HUES6 (cell line): ENCODE results near the gene PER2.

Experiments
- H3K27ac ChIP-seq: 2 replicates; pipeline ENCODE4 v1.7.0; 2013; ENCODE audit warnings: low read depth, mild to moderate bottlenecking, low read length, inconsistent platforms
- H3K27me3 ChIP-seq: 2 replicates; pipeline ENCODE4 v1.6.1; 2013; ENCODE audit warnings: low read length; ENCODE audit not compliant: control insufficient read depth, insufficient read depth
- H3K36me3 ChIP-seq: 2 replicates; pipeline ENCODE4 v1.6.1; 2013; ENCODE audit warnings: low read length; ENCODE audit not compliant: control insufficient read depth, insufficient read depth
- H3K4me1 ChIP-seq: 2 replicates; pipeline ENCODE4 v1.6.1; 2013; ENCODE audit warnings: low read length; ENCODE audit not compliant: control insufficient read depth, insufficient read depth
- H3K4me3 ChIP-seq: 2 replicates; pipeline ENCODE4 v1.5.1; 2013; ENCODE audit warnings: low read depth, low read length
- H3K9ac ChIP-seq: one replicate; pipeline ENCODE4 v1.6.1; 2013; ENCODE audit warnings: mild to moderate bottlenecking, low read length
- H3K9me3 ChIP-seq: 2 replicates; pipeline ENCODE4 v1.6.1; 2013; ENCODE audit warnings: low read depth, low read length; ENCODE audit not compliant: control insufficient read depth, insufficient read depth

The PER2 gene

DNA sequence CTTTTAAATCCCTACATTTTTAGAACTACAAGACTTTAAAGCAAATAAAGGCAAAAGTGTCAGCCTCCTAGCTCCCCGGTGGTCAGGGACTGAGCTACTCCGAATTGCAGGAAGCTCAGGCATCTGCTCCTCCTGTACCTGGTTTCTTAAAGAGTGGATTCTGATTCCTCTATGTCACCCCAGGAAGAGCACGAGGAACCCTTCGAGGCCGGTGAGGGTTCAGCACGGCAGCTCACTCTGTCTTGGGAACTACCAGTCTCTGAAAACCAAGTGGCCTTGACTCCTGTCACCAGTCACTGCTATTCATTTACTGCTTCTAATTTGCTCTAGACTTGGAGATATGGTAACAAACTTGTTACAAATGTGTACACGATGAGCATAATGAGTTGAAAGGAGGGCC is 2.3 kb downstream of the PER2 start:
- Histone ChIP-seq H3K27ac (0 out of 2 replicates have a peak overlapping the region, but pooled peaks have one; percentile 17), H3K4me1 (peaks cover 39% of the 10 kb centered on the region), H3K9me3 (no peaks in the 10 kb centered on the region), H3K36me3 (no peaks in the 10 kb centered on the region), H3K27me3 (peaks cover 6% of the 10 kb centered on the region; the same call in 1 of the 2 replicates), H3K9ac (peak overlapping the region; percentile 34), H3K4me3 (no peak overlapping the region)

DNA sequence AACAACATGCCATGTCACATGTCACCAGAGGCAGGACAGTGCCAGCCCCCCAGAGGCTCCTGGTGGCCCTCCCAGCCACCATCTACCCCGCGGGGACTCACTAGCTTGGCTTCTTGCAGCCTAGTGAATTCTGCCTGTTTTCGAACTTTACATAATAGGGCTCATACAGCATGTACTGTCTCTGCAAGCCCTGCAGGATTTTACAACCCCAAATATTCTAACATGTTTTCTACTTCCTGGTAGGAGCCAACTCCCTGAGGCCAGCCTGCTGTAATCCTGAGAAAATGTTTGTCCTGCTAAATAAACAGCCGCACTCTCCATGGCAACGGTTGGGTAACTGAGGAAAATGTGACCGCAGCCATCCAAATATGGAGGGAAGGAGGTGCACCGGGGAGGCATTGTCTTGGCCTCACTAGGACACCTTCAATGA is 2.7 kb downstream of the PER2 start:
- Histone ChIP-seq H3K9ac (peak overlapping the region; percentile 34), H3K27ac (0 out of 2 replicates have a peak overlapping the region, but pooled peaks have one; percentile 17), H3K36me3 (no peaks in the 10 kb centered on the region), H3K27me3 (peaks cover 6% of the 10 kb centered on the region; the same call in 1 of the 2 replicates), H3K9me3 (no peaks in the 10 kb centered on the region), H3K4me3 (no peak overlapping the region), H3K4me1 (peaks cover 36% of the 10 kb centered on the region)

DNA sequence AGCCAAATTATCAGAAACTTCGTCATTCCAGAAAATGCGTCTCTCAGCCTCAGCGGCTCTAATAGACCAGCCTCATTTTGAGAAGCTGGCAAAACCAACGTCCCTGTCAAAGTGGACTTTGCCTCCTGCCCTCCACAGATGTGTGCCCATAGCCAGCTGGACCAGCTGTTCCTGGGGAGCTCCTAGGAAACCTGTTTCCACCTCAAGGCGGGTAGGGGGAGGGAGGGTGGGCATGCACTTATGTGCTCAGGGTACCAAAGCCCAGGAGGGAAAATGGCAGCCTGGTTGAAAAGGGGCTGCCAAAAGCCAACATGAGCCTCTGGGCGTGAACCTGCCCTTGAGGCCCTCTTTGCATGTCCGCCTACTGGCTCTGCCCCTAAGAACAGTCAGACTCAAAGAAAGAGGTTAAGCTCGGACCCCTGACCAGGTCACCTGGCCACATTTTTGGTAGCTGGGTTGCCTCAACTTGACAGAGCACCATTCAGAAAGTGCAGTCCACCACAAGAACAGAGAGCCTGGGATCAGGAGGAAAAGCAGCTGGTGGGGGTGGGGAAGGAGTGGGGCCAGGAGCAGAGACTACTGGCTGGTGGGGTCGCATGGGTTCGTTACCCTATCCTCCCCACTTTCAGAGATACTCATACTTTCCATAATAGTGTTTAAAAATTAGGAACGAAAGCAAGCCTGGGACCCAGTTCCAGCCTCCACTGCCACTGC is 3.5 kb downstream of the PER2 start:
- peaks cover 29% of the 10 kb centered on the region for H3K4me1 ChIP-seq
- no peaks in the 10 kb centered on the region for H3K9me3 ChIP-seq
- H3K4me3 ChIP-seq, result no peak overlapping the region
- no peak overlapping the region for H3K27ac ChIP-seq
- H3K27me3 ChIP-seq, result peaks cover 6% of the 10 kb centered on the region; the same call in 1 of the 2 replicates
- no peak overlapping the region for H3K9ac ChIP-seq
- no peaks in the 10 kb centered on the region for H3K36me3 ChIP-seq

DNA sequence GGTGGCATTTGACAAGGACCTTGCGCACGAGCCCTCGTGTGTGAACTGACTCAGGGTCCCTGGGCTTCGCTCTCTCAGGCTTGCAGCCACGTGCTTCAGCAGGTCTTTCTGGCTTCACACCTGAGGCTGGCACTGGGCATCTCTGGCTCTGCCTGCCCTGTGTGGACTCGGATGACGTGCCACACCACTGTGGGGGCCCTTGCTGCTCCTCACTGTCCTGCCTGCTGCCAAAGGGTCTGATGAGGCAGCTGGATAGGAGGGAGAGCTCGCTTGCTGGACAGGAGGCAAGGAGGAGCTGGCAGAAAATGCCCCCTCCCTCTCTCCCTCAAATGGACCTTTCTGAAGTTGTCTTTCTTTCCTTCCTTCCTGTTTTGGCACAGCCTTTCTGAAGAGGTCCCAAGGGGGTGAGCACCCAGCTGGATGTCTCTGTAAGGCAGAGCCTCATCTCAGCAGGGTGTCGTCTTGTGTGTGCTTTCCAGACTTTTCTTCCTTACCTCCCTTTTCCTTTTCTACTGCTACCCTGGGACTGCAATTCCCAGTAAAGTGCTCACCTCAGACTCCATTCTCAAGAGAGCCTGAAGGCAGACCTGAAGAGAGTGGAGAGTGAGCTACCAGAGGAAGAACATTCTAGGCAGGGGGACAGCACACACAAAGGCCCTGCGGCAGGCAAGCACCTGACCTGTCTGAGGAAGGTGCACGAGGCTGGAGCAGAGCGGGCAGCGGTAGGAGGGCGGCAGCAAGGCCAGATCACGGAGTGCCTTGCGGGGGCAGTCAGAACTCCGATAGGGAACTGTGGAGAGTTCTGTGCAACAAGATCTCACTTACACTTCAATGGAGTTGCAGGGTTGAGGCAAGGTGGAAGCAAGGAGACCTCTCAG is 5.3 kb downstream of the PER2 start:
- Histone ChIP-seq H3K9ac (no peak overlapping the region), H3K9me3 (no peaks in the 10 kb centered on the region), H3K27ac (no peak overlapping the region), H3K4me3 (no peak overlapping the region), H3K4me1 (peaks cover 21% of the 10 kb centered on the region), H3K27me3 (no peaks in the 10 kb centered on the region), H3K36me3 (no peaks in the 10 kb centered on the region)

DNA sequence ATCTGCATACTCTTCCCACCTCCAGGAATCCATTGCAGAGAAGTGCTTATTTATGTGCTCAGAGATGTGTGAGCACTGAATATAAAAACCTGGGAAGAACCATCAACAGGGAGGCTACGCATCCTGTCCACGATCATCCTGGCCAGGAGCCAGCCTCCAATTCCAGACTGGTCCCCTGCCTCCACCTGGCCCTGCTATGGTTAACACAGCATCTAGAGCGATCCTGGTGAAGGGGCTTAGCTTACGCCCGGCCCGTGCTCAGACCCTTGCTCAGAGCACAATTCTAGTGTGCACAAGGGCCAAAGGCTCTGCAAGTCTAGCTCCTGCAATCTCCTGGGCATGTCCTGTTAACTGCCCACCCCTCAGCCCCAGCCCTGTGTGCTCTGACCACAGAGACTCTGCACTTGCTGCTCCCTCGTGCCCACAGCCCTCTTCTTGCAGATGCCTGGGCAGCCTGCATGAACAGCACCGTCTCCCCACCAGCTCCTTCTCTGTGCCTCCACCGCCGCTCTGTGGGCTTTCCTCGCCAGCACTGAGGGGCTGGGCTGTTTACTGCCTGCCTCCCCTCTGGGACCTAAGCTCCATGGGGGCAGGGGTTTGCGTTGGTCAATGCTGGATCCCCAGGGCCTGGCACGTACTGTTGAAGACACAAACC is 6.5 kb downstream of the PER2 start:
- H3K27ac ChIP-seq, result no peak overlapping the region
- H3K9me3 ChIP-seq, result no peaks in the 10 kb centered on the region
- no peaks in the 10 kb centered on the region for H3K36me3 ChIP-seq
- H3K9ac ChIP-seq, result no peak overlapping the region
- H3K4me3 ChIP-seq, result no peak overlapping the region
- peaks cover 21% of the 10 kb centered on the region; the same call in 1 of the 2 replicates for H3K4me1 ChIP-seq
- H3K27me3 ChIP-seq, result no peaks in the 10 kb centered on the region

DNA sequence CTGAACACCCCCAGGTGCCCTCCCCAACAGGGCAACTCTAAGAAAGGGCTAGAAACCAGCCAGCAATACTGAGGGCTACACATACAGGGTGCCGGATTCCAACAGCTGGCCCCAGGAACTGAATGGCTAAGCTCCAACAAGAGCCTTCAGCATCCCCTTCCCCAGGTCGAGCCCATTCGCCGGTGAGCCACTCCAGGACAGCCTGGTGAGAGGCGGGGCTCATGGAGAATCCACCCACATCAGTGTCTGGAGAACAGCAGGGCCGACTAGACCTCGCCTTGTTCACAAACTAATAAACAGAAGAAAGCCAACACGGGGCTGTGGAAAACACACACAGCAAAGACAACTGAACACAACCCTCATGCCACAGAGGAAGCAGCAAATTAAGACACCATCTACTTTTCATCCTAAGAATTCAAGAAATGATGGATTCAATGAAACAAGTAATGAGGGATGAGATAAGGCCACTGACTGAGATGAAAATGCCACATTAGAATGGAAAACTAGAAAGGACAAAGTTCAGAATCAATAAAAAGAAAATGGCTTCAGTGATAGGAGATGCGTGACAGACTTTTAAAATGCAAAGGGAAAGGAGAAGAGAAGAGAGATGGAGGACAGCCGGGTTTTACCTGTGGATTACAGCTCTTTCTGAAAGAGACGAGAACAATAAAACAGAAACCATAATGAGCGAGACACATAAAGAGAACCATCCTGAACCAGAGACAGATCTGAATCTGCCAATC is 8.2 kb downstream of the PER2 start:
- no peak overlapping the region for H3K9ac ChIP-seq
- H3K4me1 ChIP-seq, result peaks cover 6% of the 10 kb centered on the region; the same call in 1 of the 2 replicates
- H3K27me3 ChIP-seq, result no peaks in the 10 kb centered on the region
- no peak overlapping the region for H3K4me3 ChIP-seq
- H3K36me3 ChIP-seq, result peaks cover 10% of the 10 kb centered on the region
- H3K27ac ChIP-seq, result no peak overlapping the region
- no peaks in the 10 kb centered on the region for H3K9me3 ChIP-seq

DNA sequence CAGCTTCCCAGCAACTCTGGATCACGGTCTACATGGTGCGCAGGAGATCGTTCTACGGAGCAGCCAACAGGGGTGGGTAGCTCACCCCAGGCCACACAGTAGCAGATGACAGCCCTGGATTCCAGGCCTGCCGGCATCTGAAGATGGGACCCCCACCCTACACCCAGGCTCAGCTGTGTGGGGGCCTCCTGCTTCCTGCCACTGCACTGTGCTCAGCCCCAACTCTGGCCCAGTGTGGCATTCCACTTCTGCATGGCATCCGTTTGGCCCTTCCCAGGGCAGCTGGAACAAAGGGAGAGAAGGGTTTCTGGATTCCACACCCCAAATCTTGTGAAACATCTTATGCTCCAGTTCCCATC is 9.1 kb downstream of the PER2 start:
- Histone ChIP-seq H3K9me3 (no peaks in the 10 kb centered on the region), H3K4me3 (no peak overlapping the region), H3K36me3 (peaks cover 16% of the 10 kb centered on the region), H3K27ac (no peak overlapping the region), H3K9ac (no peak overlapping the region), H3K4me1 (0 out of 2 replicates have a peak, but pooled peaks cover 3% of the 10 kb centered on the region), H3K27me3 (no peaks in the 10 kb centered on the region)

DNA sequence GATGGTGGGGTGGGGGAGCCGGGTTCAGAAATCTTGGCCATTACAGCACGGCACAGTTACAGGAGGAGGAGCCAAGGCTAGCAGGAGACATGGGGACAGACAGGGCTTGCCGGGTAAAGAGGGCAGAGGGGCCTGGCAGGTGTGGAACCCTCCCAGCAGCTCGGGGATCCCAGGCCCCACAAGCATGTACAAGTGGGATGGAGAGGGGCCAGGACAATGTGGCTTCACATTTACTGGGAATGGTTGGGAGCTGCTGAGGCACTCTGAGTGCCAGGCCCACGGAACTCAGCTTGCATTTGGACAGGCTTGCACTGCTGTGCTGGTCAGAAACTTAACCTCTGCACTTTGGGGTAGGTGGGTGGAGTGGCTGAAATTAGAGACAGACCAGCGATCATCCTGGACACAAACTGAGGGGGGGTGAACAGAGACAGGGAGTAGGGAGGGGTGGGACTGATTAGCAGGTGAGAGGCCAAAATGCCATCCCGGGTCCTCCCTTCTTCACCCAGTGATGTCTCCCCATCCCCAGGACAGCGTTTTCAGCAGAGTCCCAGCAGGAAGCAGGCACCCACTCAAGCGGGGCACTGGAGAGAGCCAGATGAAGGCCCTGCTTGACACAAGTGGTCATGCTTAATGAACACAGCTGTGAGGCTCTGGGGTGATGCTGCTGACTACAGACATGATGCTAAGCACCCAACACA is 9.6 kb downstream of the PER2 start:
- no peak overlapping the region for H3K4me3 ChIP-seq
- H3K9me3 ChIP-seq, result no peaks in the 10 kb centered on the region
- H3K27ac ChIP-seq, result no peak overlapping the region
- peaks cover 19% of the 10 kb centered on the region for H3K36me3 ChIP-seq
- H3K27me3 ChIP-seq, result no peaks in the 10 kb centered on the region
- H3K9ac ChIP-seq, result no peak overlapping the region
- H3K4me1 ChIP-seq, result 0 out of 2 replicates have a peak, but pooled peaks cover 3% of the 10 kb centered on the region

DNA sequence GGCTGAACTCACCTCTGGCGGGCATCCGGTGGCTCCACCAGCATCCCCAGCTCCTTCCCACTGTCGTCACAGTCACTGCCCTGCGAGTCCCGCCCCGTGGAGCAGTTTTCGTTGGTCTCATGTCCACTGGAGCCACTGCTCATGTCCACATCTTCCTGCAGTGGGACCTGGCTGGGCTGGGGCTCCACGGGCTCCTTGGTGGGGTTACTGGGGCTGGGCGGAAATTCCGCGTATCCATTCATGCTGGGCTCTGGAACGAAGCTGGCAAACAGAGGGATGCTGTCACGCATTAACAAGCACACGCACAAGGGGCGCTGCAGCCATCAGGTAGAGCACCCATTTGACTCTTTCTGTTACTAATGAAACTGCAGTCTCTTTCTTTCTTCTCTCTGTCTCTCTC is 10.7 kb downstream of the PER2 start:
- Histone ChIP-seq H3K27ac (no peak overlapping the region), H3K4me1 (0 out of 2 replicates have a peak, but pooled peaks cover 3% of the 10 kb centered on the region), H3K27me3 (no peaks in the 10 kb centered on the region), H3K9me3 (no peaks in the 10 kb centered on the region), H3K4me3 (no peak overlapping the region), H3K9ac (no peak overlapping the region), H3K36me3 (peaks cover 19% of the 10 kb centered on the region)
